Epithelial cell of proximal tubule (primary cell): ENCODE measurements around the gene LARGE2. TPM values are rescaled to one million over a fixed set of nuclear protein-coding genes. Genes with fewer than 3 reads are reported as not detected.
A peak's percentile ranks its signal among the peaks of the same experiment; 100 is the strongest.

Source experiments
- DNase-seq: peaks from one replicate; pipeline ENCODE4 v3.0.0-alpha.2; 2011; ENCODE audit warnings: low read depth
- H3K4me3 ChIP-seq: 2 replicates; pipeline ENCODE4 v1.5.1; 2011; ENCODE audit warnings: low read depth, mild to moderate bottlenecking, low read length
- CTCF ChIP-seq: conservative IDR thresholded peaks from 2 replicates; pipeline ENCODE4 v1.5.1; 2012; ENCODE audit warnings: low read depth, mild to moderate bottlenecking, low read length
- total RNA-seq: library from RNA; depleted of rRNA; stranded (reverse); fragments of >200 nt; gene quantifications from 2 replicates; pipeline ENCODE4 v1.2.3, GENCODE V29; 2015

LARGE2 gene
- total RNA-seq, 1 donor from 2014 or later: 3.3 TPM

- no peak overlapping the region for H3K4me3 ChIP-seq
- no peak for DNase-seq
- TF ChIP-seq CTCF: no peak
Observed at GRCh38 chr11:45948356-45948755, 25.9 kb downstream of the LARGE2 start.

- no peak overlapping the region for H3K4me3 ChIP-seq
- no peak for TF ChIP-seq CTCF
- DNase-seq: no peak
Observed at GRCh38 chr11:45949992-45950407, 27.5 kb downstream of the LARGE2 start.

- no peak for TF ChIP-seq CTCF
- no peak for DNase-seq
- no peak overlapping the region for H3K4me3 ChIP-seq
Observed at GRCh38 chr11:45959851-45960250, 37.4 kb downstream of the LARGE2 start.

GRCh38 chr11:45960387-45961095, 38.1 kb downstream of the LARGE2 start:
- DNase-seq: no peak
- no peak for TF ChIP-seq CTCF
- H3K4me3 ChIP-seq: no peak overlapping the region

- no peak for DNase-seq
- TF ChIP-seq CTCF: no peak
- H3K4me3 ChIP-seq: no peak overlapping the region
Observed at GRCh38 chr11:45961751-45962240, 39.3 kb downstream of the LARGE2 start.

GRCh38 chr11:45964911-45965389, 42.5 kb downstream of the LARGE2 start:
- peak; percentile 97 for TF ChIP-seq CTCF
- H3K4me3 ChIP-seq: no peak overlapping the region
- no peak for DNase-seq

- TF ChIP-seq CTCF: no peak
Observed at GRCh38 chr11:45967506-45967905, 45.0 kb downstream of the LARGE2 start.

More at GRCh38 chr11:45967506-45967905, 45.0 kb downstream of the LARGE2 start:
- DNase-seq: no peak
- no peak overlapping the region for H3K4me3 ChIP-seq
